Erythroblast (primary cell): ENCODE measurements around the gene CHST10.

Source experiments
- GATA1 ChIP-seq: IDR thresholded peaks from 2 replicates; pipeline ENCODE4 v1.6.1; 2011; ENCODE audit warnings: low read depth, mild to moderate bottlenecking, control low read depth, low read length, moderate library complexity
- POLR2A ChIP-seq: IDR thresholded peaks from 2 replicates; pipeline ENCODE4 v1.6.1; 2011; ENCODE audit warnings: mild to moderate bottlenecking, low read length

- no peak for TF ChIP-seq POLR2A
- TF ChIP-seq GATA1, result no peak
These were observed 64.9 kb downstream of the CHST10 start for GRCh38 chr2:100352521-100352920.
